HG02885 (cell line): ENCODE measurements around the gene SLIT1.

Source experiments
- ATAC-seq: cut with Tn5 transposase; IDR thresholded peaks from one replicate; pipeline ENCODE4 v1.9.1; 2021; ENCODE audit warnings: mild to moderate bottlenecking; ENCODE audit not compliant: unreplicated experiment, poor library complexity

The SLIT1 gene

DNA sequence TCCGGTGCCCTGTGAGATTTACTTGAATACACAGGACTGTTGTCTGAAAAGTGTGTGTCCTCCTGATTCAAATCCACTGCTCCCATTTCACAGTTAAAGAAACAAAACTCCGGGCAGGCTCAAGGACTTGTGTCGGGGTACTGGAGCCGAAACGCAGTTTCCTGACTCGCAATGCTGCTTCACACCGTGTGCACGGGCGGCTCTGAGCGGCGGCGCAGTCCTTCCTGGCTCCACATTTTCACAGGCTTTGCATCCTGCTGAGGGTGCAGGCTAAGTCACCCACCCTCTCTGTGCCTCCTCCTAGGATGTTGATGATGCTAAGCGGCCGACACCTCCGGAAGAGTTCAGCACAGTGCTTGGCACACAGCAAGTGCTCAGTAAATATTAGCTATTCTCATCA is 65.4 kb downstream of the SLIT1 start:
- no peak for ATAC-seq

- ATAC-seq, result no peak
Observed at GRCh38 chr10:97119058-97119745, 66.6 kb downstream of the SLIT1 start.

DNA sequence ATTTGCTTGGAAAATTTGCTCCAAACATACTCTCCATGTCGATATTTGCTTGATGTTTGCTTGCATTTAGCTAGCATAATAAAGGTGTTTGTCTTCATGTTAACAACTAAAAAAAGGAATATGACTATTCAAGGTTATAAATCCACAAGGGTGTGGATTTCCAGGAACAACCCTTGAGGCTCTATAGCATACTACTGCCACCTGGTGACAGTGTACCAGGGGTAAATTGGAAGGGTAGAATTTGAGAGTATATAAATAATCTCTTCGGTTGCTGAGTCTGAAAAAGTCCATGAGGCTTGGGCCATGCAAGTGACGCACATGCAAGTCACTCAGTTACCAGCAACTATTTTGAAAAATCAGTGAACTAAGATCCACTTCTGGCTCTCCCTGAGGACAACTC is 68.4 kb downstream of the SLIT1 start:
- ATAC-seq, result no peak

GRCh38 chr10:97116462-97117162 is 69.1 kb downstream of the SLIT1 start:
- ATAC-seq, result no peak

DNA sequence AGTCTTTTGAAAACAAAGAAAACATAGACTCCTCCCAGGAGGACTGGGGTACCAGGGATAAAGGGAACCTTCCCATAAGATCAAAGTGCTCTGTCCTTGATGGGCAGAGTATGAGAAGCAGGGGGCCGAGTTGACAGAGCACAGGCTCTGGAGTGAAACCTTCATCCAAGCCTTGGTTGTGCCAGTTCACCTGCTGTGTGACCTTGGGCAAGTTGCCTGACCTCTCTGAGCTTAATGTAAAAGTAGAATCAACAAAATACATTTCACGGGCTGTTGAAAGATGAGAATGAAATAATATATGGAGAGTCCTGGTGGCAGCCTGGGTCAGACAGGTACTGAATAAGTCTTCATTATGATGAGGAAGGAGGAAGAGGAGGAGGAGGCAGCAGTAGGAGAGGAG is 69.9 kb downstream of the SLIT1 start:
- no peak for ATAC-seq

DNA sequence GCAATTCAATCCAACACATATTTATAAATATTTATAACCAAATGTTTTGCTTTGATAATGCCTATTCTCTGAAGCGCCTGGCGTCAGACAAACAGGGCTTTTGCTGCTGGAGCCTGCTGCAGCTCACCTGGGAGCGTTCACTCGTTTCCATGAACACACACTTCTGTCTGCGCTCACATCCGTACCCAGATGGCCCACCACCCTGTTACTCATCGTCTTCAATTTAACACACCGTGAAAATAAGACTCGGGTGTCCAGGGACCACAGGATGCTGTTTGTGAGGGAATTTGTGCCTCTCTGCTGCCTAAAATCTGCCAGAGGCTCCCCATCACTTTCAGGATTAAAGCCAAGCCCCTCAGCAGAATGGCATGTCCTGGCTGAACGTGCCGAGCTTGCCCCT is 74.1 kb downstream of the SLIT1 start:
- no peak for ATAC-seq

- no peak for ATAC-seq
Observed at GRCh38 chr10:97109547-97109946, 76.2 kb downstream of the SLIT1 start.

- no peak for ATAC-seq
Observed at GRCh38 chr10:97107551-97107950, 78.2 kb downstream of the SLIT1 start.

DNA sequence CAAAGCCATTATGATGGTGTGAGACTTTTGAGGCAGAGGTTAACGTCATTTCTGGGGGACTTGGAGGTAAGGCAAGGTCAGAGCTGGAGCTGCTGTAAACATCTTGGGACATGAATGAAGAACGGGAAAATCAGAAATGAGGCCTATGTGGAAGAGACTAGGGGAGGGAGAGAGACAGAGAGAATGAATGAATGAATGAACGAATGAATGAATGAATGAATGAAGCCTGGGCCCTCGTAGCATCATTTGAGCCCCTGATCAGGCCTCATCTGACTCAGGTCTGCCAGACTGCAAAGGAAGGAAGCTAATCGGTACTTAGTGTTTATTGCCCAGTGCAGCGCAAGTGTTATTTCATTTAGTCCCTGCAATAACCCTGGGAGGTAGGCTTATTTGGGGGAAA is 79.6 kb downstream of the SLIT1 start:
- no peak for ATAC-seq

DNA sequence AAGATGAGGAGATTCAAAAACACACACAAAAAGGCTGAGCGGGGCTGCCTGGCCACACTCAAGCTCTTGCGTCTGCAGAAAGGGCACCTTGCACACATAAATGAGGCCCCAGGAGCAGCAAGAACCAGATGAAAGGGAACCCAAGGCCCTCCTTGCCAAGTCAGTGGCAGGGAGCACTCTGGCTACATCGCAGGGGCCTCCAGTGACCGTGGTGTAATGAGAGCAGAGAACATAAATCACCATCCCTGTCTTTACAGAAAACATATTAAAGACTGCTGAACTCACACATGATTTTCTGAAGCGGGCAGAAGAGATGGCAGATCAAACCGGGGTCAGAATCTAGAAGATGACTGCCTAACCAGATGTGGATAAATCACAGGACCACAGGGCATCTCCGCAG is 80.5 kb downstream of the SLIT1 start:
- ATAC-seq, result no peak

DNA sequence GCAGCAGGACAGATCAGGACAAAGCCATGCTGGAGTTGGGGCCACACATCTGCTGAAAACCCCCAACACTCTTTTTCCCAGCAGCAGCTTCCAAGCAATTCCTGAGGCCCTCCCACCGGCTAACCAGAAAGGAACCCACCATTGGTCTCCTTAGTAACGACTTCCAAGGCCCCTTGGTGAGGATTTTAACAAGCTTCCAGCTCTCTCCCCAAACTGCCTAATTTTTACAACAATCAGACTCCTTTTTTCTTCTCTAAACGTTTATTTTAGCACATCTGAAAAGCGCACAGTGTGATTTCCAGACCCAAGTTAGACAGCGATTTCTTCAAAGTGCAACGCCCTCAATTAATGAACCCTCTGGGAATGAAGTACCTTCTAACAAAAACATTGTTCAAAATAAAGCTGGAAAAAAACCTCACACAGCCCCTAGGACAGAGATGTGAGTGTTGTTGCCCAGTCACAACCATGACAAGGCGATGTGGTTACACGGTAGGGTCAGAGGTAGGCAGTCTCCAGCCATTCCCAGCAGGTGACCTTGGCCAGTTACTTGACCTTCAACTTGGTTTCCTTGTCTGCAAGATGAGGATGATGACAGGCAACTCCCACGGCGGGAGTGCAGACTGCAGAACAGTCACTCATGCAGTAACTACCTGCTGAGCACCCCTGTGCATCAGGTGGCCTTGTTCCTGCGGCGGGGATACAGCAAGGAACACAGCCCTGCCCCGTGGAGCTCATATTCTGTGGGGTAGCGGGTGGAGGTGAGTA is 82.3 kb downstream of the SLIT1 start:
- no peak for ATAC-seq

DNA sequence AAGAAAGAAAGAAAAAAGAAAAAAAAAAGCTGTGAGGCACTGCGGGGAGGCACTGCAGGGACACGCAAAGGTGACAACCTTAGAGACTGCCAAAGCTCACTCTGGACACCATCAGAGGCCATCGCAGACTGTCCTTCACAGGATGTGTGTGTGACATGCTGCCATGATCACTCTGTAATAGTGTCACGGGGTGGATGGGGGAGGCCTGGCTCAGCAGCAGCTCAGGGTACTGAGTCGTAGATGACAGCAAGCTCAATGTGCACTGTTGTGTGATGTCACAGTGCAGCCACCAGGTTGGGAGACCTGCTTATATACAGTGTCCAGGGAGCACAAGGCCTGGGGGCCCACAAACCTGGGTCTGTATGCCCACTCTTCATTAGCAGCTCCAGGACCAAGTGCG is 83.3 kb downstream of the SLIT1 start:
- no peak for ATAC-seq

DNA sequence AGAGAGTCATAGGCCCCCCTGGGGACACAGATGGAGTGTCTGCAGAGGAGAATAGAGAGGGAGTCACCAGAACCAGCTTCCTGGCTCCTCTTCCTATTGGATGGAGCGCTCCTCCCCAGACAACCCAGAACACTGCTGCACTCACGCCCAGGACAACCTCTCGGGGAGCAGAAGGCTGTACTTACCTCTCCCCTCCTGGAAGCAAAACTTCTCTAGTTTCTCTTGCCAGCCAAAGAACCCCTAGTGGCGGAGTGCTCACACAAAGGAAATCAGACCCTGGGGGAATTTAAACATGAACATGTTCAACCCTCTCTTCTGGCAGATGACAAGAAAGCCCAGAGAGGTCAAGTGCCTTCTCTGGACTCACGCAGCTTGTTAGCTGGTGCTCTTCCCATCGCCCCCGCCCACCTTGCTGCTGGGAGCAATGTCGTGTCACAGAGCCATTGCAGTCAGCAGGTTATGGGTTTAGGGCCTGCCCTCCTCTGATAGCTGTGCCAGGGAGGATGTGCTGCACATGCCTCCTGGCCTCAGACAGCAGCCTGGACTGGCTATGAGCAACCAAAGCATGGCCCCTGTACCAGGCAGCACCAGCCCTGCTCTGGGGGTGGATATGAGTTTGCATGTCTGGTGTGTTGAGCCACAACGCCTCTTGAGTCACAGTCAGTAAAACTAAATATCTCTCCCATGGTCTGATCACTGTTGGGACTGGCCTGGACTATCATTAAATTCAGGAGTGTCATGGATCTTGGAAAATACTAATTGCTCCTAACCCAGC is 84.4 kb downstream of the SLIT1 start:
- ATAC-seq, result no peak

GRCh38 chr10:97100657-97101056 is 85.1 kb downstream of the SLIT1 start:
- no peak for ATAC-seq

DNA sequence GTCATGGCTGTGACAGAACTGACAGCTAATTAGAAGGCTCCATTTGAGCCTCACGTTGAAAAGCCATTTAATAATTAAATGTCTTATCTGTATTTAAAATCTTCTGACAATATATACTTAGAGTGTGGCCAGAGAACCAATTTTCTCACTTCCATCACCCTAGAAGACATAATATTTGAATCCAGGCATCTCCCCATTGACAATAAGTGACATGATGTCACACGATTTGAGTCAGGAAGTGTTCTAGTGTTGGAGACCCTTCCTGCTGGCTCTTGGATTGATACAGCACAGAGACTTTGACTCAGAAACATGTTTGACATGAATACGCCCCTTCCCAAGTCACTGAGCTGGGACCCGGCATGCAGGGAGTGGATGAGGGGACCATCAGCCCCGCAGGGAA is 85.9 kb downstream of the SLIT1 start:
- no peak for ATAC-seq

DNA sequence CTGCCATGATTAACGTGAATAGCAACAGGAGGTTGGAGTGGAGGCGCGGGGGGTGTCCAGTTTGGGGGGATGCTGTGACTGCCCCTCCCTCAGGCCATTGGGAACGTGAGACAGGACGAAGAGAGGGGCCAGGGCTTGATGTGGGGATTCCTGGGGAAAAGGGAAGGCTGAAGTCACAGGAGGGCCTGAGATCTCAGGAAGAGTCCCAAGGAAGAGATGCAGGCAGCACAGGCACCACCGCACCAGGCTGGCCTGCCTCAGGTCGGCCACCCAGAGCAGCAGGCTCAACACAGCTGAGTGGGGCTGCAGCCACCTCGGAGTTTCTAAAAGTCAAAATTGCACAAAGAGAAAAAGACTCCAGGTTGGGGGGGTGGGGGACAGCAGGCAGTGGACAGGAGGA is 86.7 kb downstream of the SLIT1 start:
- ATAC-seq, result no peak

DNA sequence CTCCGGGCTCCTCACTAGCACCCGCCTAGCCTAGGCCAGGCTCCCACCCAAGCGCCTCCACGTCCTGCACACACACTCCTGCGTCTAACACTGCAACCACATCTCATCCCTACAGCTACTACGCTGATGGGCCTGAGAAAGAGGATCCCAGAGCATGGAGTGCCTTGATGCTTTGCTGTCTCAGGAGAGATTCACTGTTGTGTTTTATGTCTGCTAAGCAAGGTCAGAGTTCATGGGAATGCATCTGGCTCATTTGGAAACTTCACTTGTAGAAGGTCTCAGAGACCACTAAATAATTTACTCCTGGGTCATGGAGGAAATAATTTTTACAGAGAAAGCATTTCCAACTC is 88.7 kb downstream of the SLIT1 start:
- no peak for ATAC-seq

DNA sequence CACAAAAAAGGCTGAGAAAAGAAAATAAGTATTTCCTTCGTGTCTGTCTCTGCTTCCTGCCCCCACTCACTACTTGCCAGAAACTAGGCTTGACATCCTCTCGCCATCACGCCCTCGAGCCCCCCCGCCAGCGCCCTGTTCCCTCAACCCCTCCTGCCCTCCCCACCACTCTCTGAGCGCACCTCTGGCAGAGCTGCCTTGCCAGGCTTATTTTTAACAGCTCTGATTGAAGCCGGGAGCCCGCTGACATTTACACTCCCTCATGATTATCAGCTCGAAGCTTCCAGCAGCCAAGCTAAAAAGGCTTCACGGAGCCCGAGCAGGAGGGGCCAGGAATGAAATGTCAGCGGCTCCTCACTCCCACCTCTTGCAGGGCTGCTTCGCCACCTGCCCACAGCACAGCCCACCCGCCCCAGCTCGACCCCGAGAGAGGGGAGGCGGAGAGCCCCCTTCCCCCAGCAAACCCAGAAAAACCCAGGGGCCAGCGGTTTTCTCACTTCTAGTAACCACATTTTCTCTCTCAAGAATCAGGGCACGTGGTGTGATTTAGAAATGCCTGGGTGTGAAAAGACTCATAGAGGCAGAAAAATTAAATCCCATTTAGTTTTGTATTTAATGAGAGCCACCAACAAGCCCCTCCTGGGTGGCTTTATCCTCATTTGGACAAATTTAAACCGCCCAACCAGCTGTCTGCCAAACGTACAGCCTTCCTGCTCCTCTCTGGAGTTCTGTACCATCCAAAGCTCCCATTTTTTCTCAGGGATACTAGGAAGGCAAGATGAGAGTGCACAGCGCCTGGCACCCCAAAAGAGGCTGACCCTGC is 89.3 kb downstream of the SLIT1 start:
- no peak for ATAC-seq

GRCh38 chr10:97095701-97096260 is 90.0 kb downstream of the SLIT1 start:
- ATAC-seq, result no peak

DNA sequence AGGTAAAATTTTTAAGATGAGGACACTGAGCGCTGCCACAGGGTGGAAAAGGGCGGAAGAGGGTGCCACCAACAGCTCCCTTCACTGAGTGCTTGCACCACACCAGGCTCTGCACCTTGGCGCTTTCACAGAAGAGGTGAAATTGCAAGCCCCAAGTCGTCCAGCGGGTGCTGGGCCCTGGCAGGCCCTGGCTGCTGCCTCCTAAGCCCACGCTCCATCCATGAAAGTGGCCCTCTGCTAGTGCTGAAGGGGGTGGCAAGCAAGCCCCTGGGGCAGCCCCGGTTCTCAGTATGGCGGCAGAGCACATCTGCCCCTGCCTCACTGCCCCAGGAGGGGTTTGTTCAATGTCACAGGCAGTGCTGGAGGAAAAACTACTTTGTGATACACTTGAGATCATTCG is 95.1 kb downstream of the SLIT1 start:
- no peak for ATAC-seq
